IPS DF 19.7 (cell line): ENCODE data around the gene PHLPP1.
"Not testable (repeated sequence)": the region's sequence is repeated elsewhere in the genome, so short reads cannot be mapped to it uniquely, and the experiment has no call there.

Source experiments
- DNase-seq: peaks from one replicate; pipeline ENCODE4 v3.0.0-alpha.2; 2013; ENCODE audit warnings: low read depth, low spot score

Gene PHLPP1

GRCh38 chr18:62883937-62884735 is 168.8 kb downstream of the PHLPP1 start:
- no peak for DNase-seq

GRCh38 chr18:62885804-62886203 is 170.5 kb downstream of the PHLPP1 start:
- no peak for DNase-seq

GRCh38 chr18:62894681-62895390 is 179.5 kb downstream of the PHLPP1 start:
- DNase-seq: no peak

- DNase-seq: no peak
These were observed 181.8 kb downstream of the PHLPP1 start for GRCh38 chr18:62897153-62897552.

- DNase-seq: no peak
These were observed 183.0 kb downstream of the PHLPP1 start for GRCh38 chr18:62898359-62898758.

GRCh38 chr18:62899534-62899933 is 184.2 kb downstream of the PHLPP1 start:
- DNase-seq: no peak

GRCh38 chr18:62900132-62900883 is 185.0 kb downstream of the PHLPP1 start:
- DNase-seq: no peak

- DNase-seq: no peak
These were observed 187.4 kb downstream of the PHLPP1 start for GRCh38 chr18:62902776-62903175.

- DNase-seq: no peak
These were observed 189.3 kb downstream of the PHLPP1 start for GRCh38 chr18:62904396-62905285.

- no peak for DNase-seq
These were observed 197.5 kb downstream of the PHLPP1 start for GRCh38 chr18:62912885-62913284.

GRCh38 chr18:62913824-62914223 is 198.5 kb downstream of the PHLPP1 start:
- not testable (repeated sequence) for DNase-seq

GRCh38 chr18:62914871-62915392 is 199.6 kb downstream of the PHLPP1 start:
- DNase-seq: no peak

- no peak for DNase-seq
These were observed 203.0 kb downstream of the PHLPP1 start for GRCh38 chr18:62918361-62918760.

- no peak for DNase-seq
These were observed 203.9 kb downstream of the PHLPP1 start for GRCh38 chr18:62919109-62919838.

- DNase-seq: no peak
These were observed 209.8 kb downstream of the PHLPP1 start for GRCh38 chr18:62925031-62925688.

- no peak for DNase-seq
These were observed 213.0 kb downstream of the PHLPP1 start for GRCh38 chr18:62928326-62928725.

- no peak for DNase-seq
These were observed 218.0 kb downstream of the PHLPP1 start for GRCh38 chr18:62933261-62933887.

GRCh38 chr18:62935994-62936393 is 220.7 kb downstream of the PHLPP1 start:
- no peak for DNase-seq

- no peak for DNase-seq
These were observed 221.7 kb downstream of the PHLPP1 start for GRCh38 chr18:62937065-62937464.
